Ishikawa (cell line): Measurements from ENCODE around the gene KCNJ1.

ENCODE experiments used
- CREB1 ChIP-seq: IDR thresholded peaks from 2 replicates; pipeline ENCODE4 v1.6.1; 2012; ENCODE audit warnings: low read depth
- EGR1 ChIP-seq: IDR thresholded peaks from 2 replicates; pipeline ENCODE4 v1.6.1; 2012
- EP300 ChIP-seq: IDR thresholded peaks from 2 replicates; pipeline ENCODE4 v1.6.1; 2012; ENCODE audit warnings: borderline replicate concordance
- MAX ChIP-seq: IDR thresholded peaks from 2 replicates; pipeline ENCODE4 v1.6.1; 2012
- RAD21 ChIP-seq: IDR thresholded peaks from 2 replicates; pipeline ENCODE4 v1.6.1; 2012; ENCODE audit warnings: low read depth
- TEAD4 ChIP-seq: IDR thresholded peaks from 2 replicates; pipeline ENCODE4 v1.6.1; 2012

GRCh38 chr11:128846985-128847384 is 20.1 kb downstream of the KCNJ1 start:
- no peak for TF ChIP-seq EP300
- no peak for TF ChIP-seq CREB1
- no peak for TF ChIP-seq RAD21
- no peak for TF ChIP-seq MAX
- no peak for TF ChIP-seq TEAD4
- TF ChIP-seq EGR1, result no peak
